Thymus (tissue), 11 donors: ENCODE data around the gene CD247. TPM values are rescaled to one million over a fixed set of nuclear protein-coding genes. Genes with fewer than 3 reads are reported as not detected.
A peak's percentile ranks its signal among the peaks of the same experiment; 100 is the strongest.

Experiments used
- DNase-seq, 9 donors: peaks; one replicate each; pipeline ENCODE4 v3.0.0-alpha.2; 2013; ENCODE audit warnings: low spot score in 9 of 9, low read depth in 6 of 9, missing footprints in 1 of 9
- H3K27ac ChIP-seq, 2 donors: one replicate each; pipeline ENCODE4 v1.5.1; 2013; ENCODE audit warnings: control low read depth in 1 of 2, low read depth in 1 of 2, low read length in 1 of 2, mild to moderate bottlenecking in 1 of 2, moderate library complexity in 1 of 2
- H3K27me3 ChIP-seq, 2 donors: one replicate each; pipeline ENCODE4 v1.5.1; 2013; ENCODE audit warnings: low read length in 1 of 2; ENCODE audit not compliant: control insufficient read depth in 2 of 2, insufficient read depth in 1 of 2
- H3K36me3 ChIP-seq, 2 donors: one replicate each; pipeline ENCODE4 v1.5.1; 2013; ENCODE audit warnings: low read length in 1 of 2, mild to moderate bottlenecking in 1 of 2, moderate library complexity in 1 of 2; ENCODE audit not compliant: control insufficient read depth in 2 of 2, insufficient read depth in 2 of 2
- H3K4me1 ChIP-seq, 2 donors: one replicate each; pipeline ENCODE4 v1.5.1; 2013; ENCODE audit warnings: low read length in 2 of 2; ENCODE audit not compliant: control insufficient read depth in 2 of 2, insufficient read depth in 2 of 2
- H3K4me3 ChIP-seq, 2 donors: one replicate each; pipeline ENCODE4 v1.5.1; 2013; ENCODE audit warnings: low read length in 2 of 2, control low read depth in 1 of 2, mild to moderate bottlenecking in 1 of 2
- H3K9me3 ChIP-seq, 2 donors: one replicate each; pipeline ENCODE4 v1.5.1; 2013; ENCODE audit warnings: low read length in 1 of 2, mild to moderate bottlenecking in 1 of 2; ENCODE audit not compliant: control insufficient read depth in 2 of 2, insufficient read depth in 1 of 2
- WGBS: extraction: QIAGEN DNeasy Blood & Tissue Kit; methylation state at CpG from one replicate; pipeline ENCODE4 v1.1.7; 2013; 5-methylcytosine and 5-hydroxymethylcytosine counted together
- polyA plus RNA-seq: library from polyadenylated mRNA; stranded (reverse); fragments of 200-250 nt; gene quantifications from one replicate; pipeline ENCODE4 v1.2.3, GENCODE V29; 2013
- total RNA-seq: library from RNA; stranded (reverse); fragments of 120-200 nt; gene quantifications from one replicate; pipeline ENCODE4 v1.2.4, GENCODE V29; 2013
- donor health status: healthy.

The CD247 gene
- total and polyA plus RNA-seq, 2 donors, result 114 to 252 TPM

- DNase-seq, result no peak
- 88% methylated on average over 4 of the region's 4 CpGs for WGBS
- H3K27ac ChIP-seq, result peak overlapping the region; percentile 32 to 93
- peaks cover 77 to 88% of the 10 kb centered on the region in 2 donors for H3K4me1 ChIP-seq
- no peaks in the 10 kb centered on the region for H3K9me3 ChIP-seq
- peaks cover 14 to 84% of the 10 kb centered on the region in 2 donors for H3K36me3 ChIP-seq
- no peaks in the 10 kb centered on the region for H3K27me3 ChIP-seq
- no peak overlapping the region for H3K4me3 ChIP-seq
Observed at GRCh38 chr1:167500283-167500860, 18.0 kb downstream of the CD247 start.

GRCh38 chr1:167499664-167500101, 18.6 kb downstream of the CD247 start:
- 5% methylated on average over 3 of the region's 3 CpGs for WGBS
- Histone ChIP-seq H3K36me3 (peaks cover 14 to 89% of the 10 kb centered on the region in 2 donors), H3K9me3 (no peaks in the 10 kb centered on the region), H3K27ac (peak overlapping the region; percentile 68 to 93), H3K4me1 (peaks cover 83 to 93% of the 10 kb centered on the region in 2 donors), H3K27me3 (no peaks in the 10 kb centered on the region), H3K4me3 (no peak overlapping the region)
- DNase-seq, result peak in 3 of 9 donors; percentile 56 to 76 (median 61)

GRCh38 chr1:167499106-167499505, 19.2 kb downstream of the CD247 start:
- peaks cover 14 to 88% of the 10 kb centered on the region in 2 donors for H3K36me3 ChIP-seq
- no peaks in the 10 kb centered on the region for H3K27me3 ChIP-seq
- H3K27ac ChIP-seq, result peak overlapping the region; percentile 39 to 93
- no peak overlapping the region for H3K4me3 ChIP-seq
- H3K4me1 ChIP-seq, result peaks cover 83 to 93% of the 10 kb centered on the region in 2 donors
- WGBS, result 20% methylated on average over 4 of the region's 4 CpGs
- DNase-seq, result no peak
- no peaks in the 10 kb centered on the region for H3K9me3 ChIP-seq

GRCh38 chr1:167496797-167497619, 21.3 kb downstream of the CD247 start:
- Histone ChIP-seq H3K4me1 (peaks cover 82 to 93% of the 10 kb centered on the region in 2 donors), H3K27me3 (no peaks in the 10 kb centered on the region), H3K9me3 (no peaks in the 10 kb centered on the region), H3K4me3 (no peak overlapping the region), H3K36me3 (peaks cover 15 to 79% of the 10 kb centered on the region in 2 donors), H3K27ac (no peak overlapping the region)
- DNase-seq, result no peak
- 91% methylated on average over 11 of the region's 11 CpGs for WGBS

- H3K4me1 ChIP-seq, result peaks cover 66 to 93% of the 10 kb centered on the region in 2 donors
- WGBS, result over 99% methylated on average over 2 of the region's 2 CpGs
- no peak for DNase-seq
- H3K27ac ChIP-seq, result peak overlapping the region; percentile 71 to 87
- H3K4me3 ChIP-seq, result no peak overlapping the region
- H3K9me3 ChIP-seq, result no peaks in the 10 kb centered on the region
- H3K27me3 ChIP-seq, result no peaks in the 10 kb centered on the region
- H3K36me3 ChIP-seq, result peaks cover 12 to 67% of the 10 kb centered on the region in 2 donors
Observed at GRCh38 chr1:167493372-167493771, 25.0 kb downstream of the CD247 start.

GRCh38 chr1:167492481-167492910, 25.8 kb downstream of the CD247 start:
- Histone ChIP-seq H3K36me3 (peaks cover 8 to 66% of the 10 kb centered on the region in 2 donors), H3K9me3 (no peaks in the 10 kb centered on the region), H3K27me3 (no peaks in the 10 kb centered on the region), H3K4me1 (peaks cover 60 to 91% of the 10 kb centered on the region in 2 donors), H3K27ac (peak overlapping the region; percentile 82 to 87), H3K4me3 (peak overlapping the region in 1 of 2 donors; percentile 7)
- peak in 1 of 9 donors; percentile 67 for DNase-seq
- WGBS, result 70% methylated on average over 5 of the region's 5 CpGs

- 83% methylated on average over 12 of the region's 12 CpGs for WGBS
- Histone ChIP-seq H3K27me3 (no peaks in the 10 kb centered on the region), H3K36me3 (peaks cover 8 to 65% of the 10 kb centered on the region in 2 donors), H3K9me3 (no peaks in the 10 kb centered on the region), H3K4me3 (no peak overlapping the region), H3K27ac (peak overlapping the region; percentile 82 to 87), H3K4me1 (peaks cover 59 to 96% of the 10 kb centered on the region in 2 donors)
- DNase-seq, result no peak
Observed at GRCh38 chr1:167491586-167492461, 26.5 kb downstream of the CD247 start.

- H3K27me3 ChIP-seq, result no peaks in the 10 kb centered on the region
- no peaks in the 10 kb centered on the region for H3K9me3 ChIP-seq
- no peak overlapping the region for H3K4me3 ChIP-seq
- WGBS, result 94% methylated on average over 5 of the region's 5 CpGs
- peaks cover 13 to 63% of the 10 kb centered on the region in 2 donors for H3K36me3 ChIP-seq
- no peak overlapping the region for H3K27ac ChIP-seq
- H3K4me1 ChIP-seq, result peaks cover 53 to 96% of the 10 kb centered on the region in 2 donors
- DNase-seq, result no peak
Observed at GRCh38 chr1:167490765-167491164, 27.6 kb downstream of the CD247 start.
